Stimulated activated naive CD8-positive, alpha-beta T cell treated with anti-CD3 and anti-CD28 coated beads, Interleukin-15, amount 100 ng/mL, for 72 hours (primary cell): ENCODE results near the gene PDS5B.
"Not testable (repeated sequence)": the region's sequence is repeated elsewhere in the genome, so short reads cannot be mapped to it uniquely, and the experiment has no call there.

Source experiments
- ATAC-seq: fragments of 150-1000 bp; cut with Tn5 transposase; 2 replicates; pipeline ENCODE4 v1.10.0; 2021; ENCODE audit warnings: mild to moderate bottlenecking, moderate library complexity
- DNase-seq, 2 donors: peaks; one replicate each; pipeline ENCODE4 v3.0.0; 2021 to 2022
- H3K27ac Mint-ChIP-seq, 2 donors: one replicate each; pipeline ENCODE4 v1.8.0; 2022; ENCODE audit warnings: mild to moderate bottlenecking in 2 of 2, mixed read lengths in 2 of 2, moderate library complexity in 2 of 2
- H3K27me3 Mint-ChIP-seq: one replicate; pipeline ENCODE4 v1.8.0; 2022; ENCODE audit warnings: mixed read lengths
- H3K4me1 Mint-ChIP-seq: one replicate; pipeline ENCODE4 v1.8.0; 2022; ENCODE audit warnings: mild to moderate bottlenecking, mixed read lengths
- H3K4me3 Mint-ChIP-seq, 2 donors: one replicate each; pipeline ENCODE4 v1.8.0; 2022; ENCODE audit warnings: mild to moderate bottlenecking in 2 of 2, mixed read lengths in 2 of 2, moderate library complexity in 1 of 2
- H3K9me3 Mint-ChIP-seq, 2 donors: one replicate each; pipeline ENCODE4 v1.8.0; 2022; ENCODE audit warnings: mixed read lengths in 2 of 2

PDS5B gene

GRCh38 chr13:32823597-32823996 is 237.3 kb downstream of the PDS5B start:
- Mint-ChIP-seq H3K27me3 (peaks cover 8% of the 10 kb centered on the region), H3K9me3 (no peaks in the 10 kb centered on the region), H3K4me1 (peaks cover under 1% of the 10 kb centered on the region), H3K4me3 (no peak overlapping the region), H3K27ac (no peak overlapping the region)
- ATAC-seq (no peak), DNase-seq (no peak)

- no peaks in the 10 kb centered on the region for H3K9me3 Mint-ChIP-seq
- peaks cover 5% of the 10 kb centered on the region for H3K4me1 Mint-ChIP-seq
- no peak overlapping the region for H3K4me3 Mint-ChIP-seq
- peaks cover 8% of the 10 kb centered on the region for H3K27me3 Mint-ChIP-seq
- H3K27ac Mint-ChIP-seq = no peak overlapping the region
- no peak for DNase-seq
- ATAC-seq = no peak
Measured at GRCh38 chr13:32824061-32824460, 237.8 kb downstream of the PDS5B start.

- Mint-ChIP-seq H3K27ac (no peak overlapping the region), H3K4me1 (peaks cover 11% of the 10 kb centered on the region), H3K9me3 (no peaks in the 10 kb centered on the region), H3K27me3 (peaks cover 8% of the 10 kb centered on the region), H3K4me3 (no peak overlapping the region)
- ATAC-seq (no peak), DNase-seq (no peak)
Measured at GRCh38 chr13:32824675-32825074, 238.4 kb downstream of the PDS5B start.

DNA sequence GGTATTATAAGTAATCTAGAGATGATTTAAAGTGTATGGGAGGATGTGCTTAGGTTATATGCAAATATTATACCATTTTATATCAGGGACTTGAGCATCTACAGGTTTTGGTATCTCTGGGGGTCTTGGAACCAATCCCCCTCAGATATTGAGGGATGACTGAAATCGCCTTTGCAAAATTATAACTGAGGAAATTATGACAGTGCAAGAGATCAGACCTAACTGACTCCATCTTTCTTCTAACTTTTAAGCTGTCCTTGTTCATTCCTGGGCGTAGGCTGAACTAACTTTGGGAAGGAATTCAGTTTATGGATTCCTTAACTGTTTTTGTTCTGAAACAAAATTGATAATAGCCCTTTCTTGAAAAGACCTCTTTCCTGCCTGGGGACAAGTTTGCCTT is 239.2 kb downstream of the PDS5B start:
- H3K9me3 Mint-ChIP-seq = no peaks in the 10 kb centered on the region
- ATAC-seq (no peak), DNase-seq (no peak)
- H3K27me3 Mint-ChIP-seq = peaks cover 8% of the 10 kb centered on the region
- peaks cover 17% of the 10 kb centered on the region for H3K4me1 Mint-ChIP-seq
- no peak overlapping the region for H3K27ac Mint-ChIP-seq
- H3K4me3 Mint-ChIP-seq = no peak overlapping the region

DNA sequence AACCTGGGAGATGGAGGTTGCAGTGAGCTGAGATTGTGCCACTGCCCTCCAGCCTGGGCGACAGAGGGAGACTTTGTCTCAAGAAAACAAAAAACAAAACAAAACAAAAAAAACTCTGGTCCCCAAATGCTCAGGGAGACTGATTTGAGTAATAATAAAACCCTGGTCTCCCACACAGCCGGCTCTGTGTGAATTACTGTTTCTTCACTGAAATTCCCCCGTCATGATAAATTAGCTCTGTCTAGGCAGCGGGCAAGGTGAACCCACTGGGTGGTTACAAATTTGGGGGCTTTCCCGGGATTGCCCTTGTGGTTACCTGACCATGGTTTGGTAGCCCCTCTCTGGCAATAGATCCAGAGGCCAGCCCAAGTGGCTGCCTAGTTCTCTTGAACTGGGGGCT is 240.1 kb downstream of the PDS5B start:
- H3K4me1 Mint-ChIP-seq = peaks cover 22% of the 10 kb centered on the region
- not testable (repeated sequence) for H3K4me3 Mint-ChIP-seq, H3K27ac Mint-ChIP-seq, ATAC-seq, H3K9me3 Mint-ChIP-seq, H3K27me3 Mint-ChIP-seq, DNase-seq
